SU-DHL-6 (cell line): ENCODE data around the gene SLC25A26.

Experiments
- H2AFZ ChIP-seq: fragments of 200-600 bp; sonication (generic); 2 replicates; pipeline ENCODE4 v1.6.1; 2014; ENCODE audit warnings: low read depth, mild to moderate bottlenecking, moderate library complexity, mixed read lengths, antibody characterized with exemption, low read length; ENCODE audit not compliant: severe bottlenecking
- H3F3A ChIP-seq: fragments of 200-600 bp; shearing (Covaris generic); 2 replicates; pipeline ENCODE4 v1.6.0; 2016; ENCODE audit warnings: antibody characterized with exemption, mild to moderate bottlenecking; ENCODE audit not compliant: insufficient read depth
- H3K27ac ChIP-seq: fragments of 200-600 bp; sonication (generic); 2 replicates; pipeline ENCODE4 v1.5.1; 2016; ENCODE audit warnings: low read depth, mild to moderate bottlenecking, low read length, moderate library complexity, mixed read lengths
- H3K27me3 ChIP-seq: fragments of 200-600 bp; sonication (generic), shearing (Covaris generic); 2 replicates; pipeline ENCODE4 v1.6.0; 2014; ENCODE audit warnings: mild to moderate bottlenecking, low read length
- H3K36me3 ChIP-seq: fragments of 200-600 bp; sonication (generic); 2 replicates; pipeline ENCODE4 v1.6.1; 2014; ENCODE audit warnings: mild to moderate bottlenecking, low read length, mixed read lengths
- H3K4me2 ChIP-seq: fragments of 300-600, 200-600 bp; shearing (Covaris generic), sonication (generic); 2 replicates; pipeline ENCODE4 v1.6.0; 2014; ENCODE audit warnings: low read length, low read depth, mild to moderate bottlenecking; ENCODE audit not compliant: poor library complexity, severe bottlenecking
- H3K4me3 ChIP-seq: fragments of 200-600 bp; sonication (generic); 2 replicates; pipeline ENCODE4 v1.5.1; 2014; ENCODE audit warnings: antibody characterized with exemption, low read length, mild to moderate bottlenecking, mixed read lengths; ENCODE audit not compliant: insufficient read depth, poor library complexity, severe bottlenecking
- H3K79me2 ChIP-seq: fragments of 200-600 bp; sonication (generic); 2 replicates; pipeline ENCODE4 v1.6.1; 2014; ENCODE audit warnings: mild to moderate bottlenecking, low read length, moderate library complexity; ENCODE audit not compliant: insufficient read depth
- H3K9ac ChIP-seq: fragments of 200-600 bp; sonication (generic); 2 replicates; pipeline ENCODE4 v1.7.0; 2014; ENCODE audit warnings: mild to moderate bottlenecking, low read length
- H3K9me2 ChIP-seq: fragments of 200-600 bp; sonication (generic); replicated peaks from 2 replicates; pipeline ENCODE4 v1.6.1; 2014; ENCODE audit warnings: low read length; ENCODE audit not compliant: insufficient read depth
- H3K9me3 ChIP-seq: fragments of 200-600 bp; sonication (generic); 2 replicates; pipeline ENCODE4 v1.6.1; 2014; ENCODE audit warnings: low read length, mixed read lengths; ENCODE audit not compliant: insufficient read depth
- H4K20me1 ChIP-seq: fragments of 200-600 bp; sonication (generic); 2 replicates; pipeline ENCODE4 v1.6.1; 2014; ENCODE audit warnings: low read depth, mild to moderate bottlenecking, antibody characterized with exemption, low read length, moderate library complexity, mixed read lengths
- CTCF ChIP-seq: fragments of 200-600 bp; sonication (generic); IDR thresholded peaks from one replicate; pipeline ENCODE4 v1.5.1; 2017; ENCODE audit warnings: antibody characterized with exemption, mild to moderate bottlenecking, low read length, moderate library complexity; ENCODE audit not compliant: insufficient read depth, poor library complexity, severe bottlenecking
- EZH2phosphoT487 ChIP-seq: fragments of 200-600 bp; sonication (generic), shearing (Covaris generic); conservative IDR thresholded peaks from 2 replicates; pipeline ENCODE4 v1.6.1; 2018; ENCODE audit warnings: mild to moderate bottlenecking, antibody characterized with exemption, low read length, moderate library complexity, mixed read lengths

Gene SLC25A26

DNA sequence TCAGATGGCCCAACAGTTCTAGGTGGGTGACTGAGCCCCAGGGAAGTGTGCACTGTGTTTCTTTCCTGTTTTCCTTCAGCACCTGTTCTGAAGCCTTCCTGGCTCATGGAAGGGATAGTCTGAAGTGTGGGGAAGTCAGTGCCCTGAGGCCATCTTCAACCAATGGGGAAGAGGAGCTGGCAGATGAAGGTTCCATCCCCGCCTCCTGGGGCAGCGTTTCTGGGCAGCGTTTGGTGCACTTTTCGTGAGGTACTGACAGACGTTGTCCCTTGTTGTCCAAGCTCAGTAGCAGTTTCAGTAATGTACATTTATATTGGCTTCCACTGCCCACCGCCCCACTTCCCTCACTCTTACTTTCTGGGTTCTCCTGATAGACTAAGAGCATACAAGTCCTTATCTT, 42.6 kb upstream of the SLC25A26 start:
- Histone ChIP-seq H3K9me3 (no peaks in the 10 kb centered on the region), H3K9me2 (no peaks in the 10 kb centered on the region), H4K20me1 (no peaks in the 10 kb centered on the region), H3F3A (no peaks in the 10 kb centered on the region), H3K4me3 (no peak overlapping the region), H3K27ac (no peak overlapping the region), H2AFZ (no peak overlapping the region), H3K79me2 (no peaks in the 10 kb centered on the region), H3K9ac (no peak overlapping the region), H3K36me3 (no peaks in the 10 kb centered on the region), H3K27me3 (no peaks in the 10 kb centered on the region), H3K4me2 (no peak overlapping the region)
- no peak for TF ChIP-seq EZH2phosphoT487
- no peak for TF ChIP-seq CTCF

DNA sequence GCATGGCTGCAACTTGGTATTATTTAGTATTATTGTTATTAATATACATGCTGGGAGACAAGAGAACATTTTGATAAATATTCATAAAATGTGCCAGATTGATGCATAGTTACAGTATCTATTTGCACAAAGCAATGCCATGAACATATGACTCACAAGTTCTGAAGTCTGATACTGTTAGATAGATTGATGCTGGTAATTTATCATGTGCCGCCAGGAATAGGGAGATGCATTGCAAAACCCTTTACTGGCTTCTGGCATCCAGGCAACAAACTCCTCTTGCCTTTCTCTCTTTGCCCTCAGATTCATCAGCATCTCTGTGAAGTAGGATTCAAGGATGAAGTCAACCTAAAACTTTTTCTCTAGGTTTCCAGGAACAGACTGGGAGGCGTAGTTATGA, 41.0 kb upstream of the SLC25A26 start:
- Histone ChIP-seq H2AFZ (no peak overlapping the region), H3K4me3 (no peak overlapping the region), H3F3A (no peaks in the 10 kb centered on the region), H3K27ac (no peak overlapping the region), H3K9ac (no peak overlapping the region), H3K36me3 (no peaks in the 10 kb centered on the region), H3K9me2 (no peaks in the 10 kb centered on the region), H3K79me2 (no peaks in the 10 kb centered on the region), H3K4me2 (no peak overlapping the region), H4K20me1 (no peaks in the 10 kb centered on the region), H3K27me3 (no peaks in the 10 kb centered on the region), H3K9me3 (no peaks in the 10 kb centered on the region)
- TF ChIP-seq CTCF, result no peak
- TF ChIP-seq EZH2phosphoT487, result no peak

- Histone ChIP-seq H3K4me2 (no peak overlapping the region), H3K27me3 (no peaks in the 10 kb centered on the region), H4K20me1 (no peaks in the 10 kb centered on the region), H2AFZ (no peak overlapping the region), H3K36me3 (no peaks in the 10 kb centered on the region), H3K4me3 (no peak overlapping the region), H3F3A (no peaks in the 10 kb centered on the region), H3K9ac (no peak overlapping the region), H3K9me3 (no peaks in the 10 kb centered on the region), H3K27ac (no peak overlapping the region), H3K9me2 (no peaks in the 10 kb centered on the region), H3K79me2 (no peaks in the 10 kb centered on the region)
- TF ChIP-seq CTCF (no peak), EZH2phosphoT487 (no peak)
Measured at GRCh38 chr3:66181764-66182163, 39.0 kb upstream of the SLC25A26 start.

- Histone ChIP-seq H3K9ac (no peak overlapping the region), H3F3A (no peaks in the 10 kb centered on the region), H2AFZ (no peak overlapping the region), H3K27ac (no peak overlapping the region), H3K4me2 (no peak overlapping the region), H3K4me3 (no peak overlapping the region), H4K20me1 (no peaks in the 10 kb centered on the region), H3K27me3 (no peaks in the 10 kb centered on the region), H3K36me3 (no peaks in the 10 kb centered on the region), H3K9me3 (no peaks in the 10 kb centered on the region), H3K79me2 (no peaks in the 10 kb centered on the region), H3K9me2 (no peaks in the 10 kb centered on the region)
- TF ChIP-seq EZH2phosphoT487, result no peak
Measured at GRCh38 chr3:66182246-66182645, 38.6 kb upstream of the SLC25A26 start.
